Measurements from ENCODE around the gene LYSMD4.
A peak's percentile ranks its signal among the peaks of the same experiment; 100 is the strongest.
"Not testable (repeated sequence)": the region's sequence is repeated elsewhere in the genome, so short reads cannot be mapped to it uniquely, and the experiment has no call there.

LYSMD4 gene

GRCh38 chr15:99733268-99734039 lies at the start of gene LYSMD4:
Gene LYSMD4 (minus strand): TSS chr15:99733437. CDS start chr15:99731999, 1,438 bp downstream.
- DNase-seq, result peak; percentile 98

- DNase-seq, result not testable (repeated sequence)
These were observed 48.8 kb upstream of the LYSMD4 start for GRCh38 chr15:99782029-99782428.

GRCh38 chr15:99777144-99777543 lies 43.9 kb upstream of the LYSMD4 start:
- DNase-seq, result no peak

GRCh38 chr15:99764522-99764921 lies 31.3 kb upstream of the LYSMD4 start:
- DNase-seq, result no peak

GRCh38 chr15:99763827-99764226 lies 30.6 kb upstream of the LYSMD4 start:
- no peak for DNase-seq

- DNase-seq, result no peak
These were observed 29.1 kb upstream of the LYSMD4 start for GRCh38 chr15:99762288-99762687.

GRCh38 chr15:99755692-99756409 lies 22.6 kb upstream of the LYSMD4 start:
- peak; percentile 75 for DNase-seq

GRCh38 chr15:99753066-99753465 lies 19.8 kb upstream of the LYSMD4 start:
- no peak for DNase-seq

GRCh38 chr15:99752556-99752955 lies 19.3 kb upstream of the LYSMD4 start:
- DNase-seq, result no peak

GRCh38 chr15:99750326-99750725 lies 17.1 kb upstream of the LYSMD4 start:
- DNase-seq, result not testable (repeated sequence)

GRCh38 chr15:99749386-99749785 lies 16.1 kb upstream of the LYSMD4 start:
- no peak for DNase-seq

GRCh38 chr15:99745370-99746086 lies 12.3 kb upstream of the LYSMD4 start:
- DNase-seq, result no peak

GRCh38 chr15:99744142-99744541 lies 10.9 kb upstream of the LYSMD4 start:
- DNase-seq, result no peak

GRCh38 chr15:99741835-99742234 lies 8.6 kb upstream of the LYSMD4 start:
- no peak for DNase-seq

GRCh38 chr15:99738021-99738847 lies 5.0 kb upstream of the LYSMD4 start:
- DNase-seq, result no peak

- DNase-seq, result no peak
These were observed 3.5 kb upstream of the LYSMD4 start for GRCh38 chr15:99736702-99737101.

GRCh38 chr15:99735868-99736267 lies 2.6 kb upstream of the LYSMD4 start:
- no peak for DNase-seq

GRCh38 chr15:99734575-99734974 lies 1.3 kb upstream of the LYSMD4 start:
- DNase-seq, result no peak

GRCh38 chr15:99734040-99734291 lies 729 bp upstream of the LYSMD4 start:
- DNase-seq, result not testable (repeated sequence)

GRCh38 chr15:99732751-99733267 lies 428 bp downstream of the LYSMD4 start:
- DNase-seq, result no peak

GRCh38 chr15:99732124-99732750 lies 1.0 kb downstream of the LYSMD4 start:
- DNase-seq, result no peak
